Liver (tissue), 9 donors: Measurements from ENCODE around the gene PIGP. TPM values are rescaled to one million over a fixed set of nuclear protein-coding genes. Genes with fewer than 3 reads are reported as not detected.

Source experiments
- DNase-seq: peaks from one replicate; pipeline ENCODE4 v3.0.0-alpha.2; 2017; ENCODE audit warnings: low spot score
- H3K27ac ChIP-seq, 2 donors: one replicate each; pipeline ENCODE4 v1.7.0; 2013; ENCODE audit warnings: inconsistent platforms in 2 of 2, low read length in 2 of 2, control low read depth in 1 of 2, low read depth in 1 of 2, mild to moderate bottlenecking in 1 of 2
- H3K27me3 ChIP-seq, 4 donors: one replicate each; pipeline versions ENCODE4 v1.6.1 to v1.7.0; 2013; ENCODE audit warnings: low read length in 3 of 4, inconsistent platforms in 1 of 4, mild to moderate bottlenecking in 1 of 4, moderate library complexity in 1 of 4; ENCODE audit not compliant: control insufficient read depth in 4 of 4, insufficient read depth in 4 of 4
- H3K36me3 ChIP-seq, 4 donors: one replicate each; pipeline versions ENCODE4 v1.6.1 to v1.7.0; 2013; ENCODE audit warnings: low read length in 3 of 4, mild to moderate bottlenecking in 3 of 4, low read depth in 1 of 4, moderate library complexity in 1 of 4; ENCODE audit not compliant: control insufficient read depth in 4 of 4, insufficient read depth in 3 of 4
- H3K4me1 ChIP-seq, 4 donors: one replicate each; pipeline versions ENCODE4 v1.6.1 to v1.7.0; 2013; ENCODE audit warnings: low read length in 3 of 4, mild to moderate bottlenecking in 3 of 4, moderate library complexity in 1 of 4; ENCODE audit not compliant: control insufficient read depth in 4 of 4, insufficient read depth in 4 of 4
- H3K4me3 ChIP-seq, 3 donors: one replicate each; pipeline versions ENCODE4 v1.6.1 to v1.7.0; 2013; ENCODE audit warnings: low read length in 3 of 3, control low read depth in 1 of 3, low read depth in 1 of 3, mild to moderate bottlenecking in 1 of 3
- H3K9ac ChIP-seq, 2 donors: one replicate each; pipeline ENCODE4 v1.7.0; 2013; ENCODE audit warnings: low read length in 2 of 2, mild to moderate bottlenecking in 2 of 2, moderate library complexity in 2 of 2, control low read depth in 1 of 2, low read depth in 1 of 2
- H3K9me3 ChIP-seq, 4 donors: one replicate each; pipeline versions ENCODE4 v1.6.1 to v1.7.0; 2013; ENCODE audit warnings: low read length in 3 of 4; ENCODE audit not compliant: control insufficient read depth in 4 of 4
- EGR1 ChIP-seq, 2 donors: IDR thresholded peaks; 2 replicates each; pipeline ENCODE4 v1.6.1; 2016 to 2018; ENCODE audit warnings: antibody characterized with exemption in 2 of 2, low read depth in 2 of 2
- FOXA1 ChIP-seq: IDR thresholded peaks from 2 replicates; pipeline ENCODE4 v1.6.1; 2016; ENCODE audit warnings: antibody characterized with exemption
- FOXA2 ChIP-seq: IDR thresholded peaks from 2 replicates; pipeline ENCODE4 v1.6.1; 2016; ENCODE audit warnings: antibody characterized with exemption
- GABPA ChIP-seq, 2 donors: IDR thresholded peaks in 1 of 2; conservative IDR thresholded peaks in 1 of 2; 2 replicates each; pipeline ENCODE4 v1.6.1; 2016; ENCODE audit warnings: antibody characterized with exemption in 2 of 2, mild to moderate bottlenecking in 1 of 2, moderate library complexity in 1 of 2
- HNF4A ChIP-seq, 2 donors: conservative IDR thresholded peaks; 2 replicates each; pipeline ENCODE4 v1.6.1; 2016; ENCODE audit warnings: antibody characterized with exemption in 2 of 2, mild to moderate bottlenecking in 2 of 2
- HNF4G ChIP-seq: IDR thresholded peaks from 2 replicates; pipeline ENCODE4 v1.6.1; 2016; ENCODE audit warnings: antibody characterized with exemption
- JUND ChIP-seq, 2 donors: IDR thresholded peaks; 2 replicates each; pipeline ENCODE4 v1.6.1; 2016; ENCODE audit warnings: antibody characterized with exemption in 2 of 2
- NR2F2 ChIP-seq: IDR thresholded peaks from 2 replicates; pipeline ENCODE4 v1.6.1; 2016; ENCODE audit warnings: antibody characterized with exemption
- RAD21 ChIP-seq, 2 donors: IDR thresholded peaks; 2 replicates each; pipeline ENCODE4 v1.6.1; 2016; ENCODE audit warnings: antibody characterized with exemption in 2 of 2, mild to moderate bottlenecking in 2 of 2
- RXRA ChIP-seq, 2 donors: IDR thresholded peaks; 2 replicates each; pipeline ENCODE4 v1.6.1; 2017 to 2018; ENCODE audit warnings: antibody characterized with exemption in 2 of 2, mild to moderate bottlenecking in 1 of 2
- SP1 ChIP-seq: IDR thresholded peaks from 2 replicates; pipeline ENCODE4 v1.6.1; 2018; ENCODE audit warnings: antibody characterized with exemption, mild to moderate bottlenecking
- TAF1 ChIP-seq: conservative IDR thresholded peaks from 2 replicates; pipeline ENCODE4 v1.6.1; 2016; ENCODE audit warnings: antibody characterized with exemption, mild to moderate bottlenecking
- YY1 ChIP-seq: IDR thresholded peaks from 2 replicates; pipeline ENCODE4 v1.6.1; 2016; ENCODE audit warnings: antibody characterized with exemption, mild to moderate bottlenecking
- WGBS: extraction: QIAGEN DNeasy Blood & Tissue Kit; methylation state at CpG from one replicate; pipeline ENCODE4 v1.1.7; 2013; 5-methylcytosine and 5-hydroxymethylcytosine counted together
- polyA plus RNA-seq, 2 donors: library from polyadenylated mRNA; stranded (reverse) in 1 of 2; unstranded in 1 of 2; fragments of 200-250 nt in 1 of 2; fragments of >200 nt in 1 of 2; fragmentation: Nextera tagmentation in 1 of 2; extraction: Ambion mirVana in 1 of 2; gene quantifications; one replicate each; pipeline versions ENCODE4 v1.2.1 to v1.2.3, GENCODE V29; 2013 to 2015
- total RNA-seq, 2 donors: library from RNA; depleted of rRNA; stranded (reverse); fragments of >200 nt; gene quantifications; one replicate each; pipeline ENCODE4 v1.2.3, GENCODE V29; 2014
- TF ChIP-seq, protein P1 (sequence below): IDR thresholded peaks from 2 replicates; pipeline ENCODE4 v1.6.1; 2016; ENCODE audit warnings: antibody characterized with exemption
- TF ChIP-seq, protein P2 (sequence below): fragments of 150-350 bp; IDR thresholded peaks from 2 replicates; pipeline ENCODE4 v1.5.1; 2017; ENCODE audit warnings: improper control_type of control experiment, low read depth, low read length; ENCODE audit not compliant: missing input control
- TF ChIP-seq, protein P3 (sequence below): IDR thresholded peaks from 2 replicates; pipeline ENCODE4 v1.6.1; 2016; ENCODE audit warnings: antibody characterized with exemption
- TF ChIP-seq, protein P4 (sequence below): IDR thresholded peaks from 2 replicates; pipeline ENCODE4 v1.6.1; 2016; ENCODE audit warnings: antibody characterized with exemption, mild to moderate bottlenecking
- TF ChIP-seq, protein P5 (sequence below): IDR thresholded peaks from 2 replicates; pipeline ENCODE4 v1.6.1; 2016; ENCODE audit warnings: antibody characterized with exemption
- donor health status: healthy.
- donor health status: healthy.
- donor health status: healthy.
- donor health status: healthy.
- donor health status: healthy.

PIGP gene
- total and polyA plus RNA-seq, 4 donors = 3.8 to 26.2 (median 11.7) TPM

DNA sequence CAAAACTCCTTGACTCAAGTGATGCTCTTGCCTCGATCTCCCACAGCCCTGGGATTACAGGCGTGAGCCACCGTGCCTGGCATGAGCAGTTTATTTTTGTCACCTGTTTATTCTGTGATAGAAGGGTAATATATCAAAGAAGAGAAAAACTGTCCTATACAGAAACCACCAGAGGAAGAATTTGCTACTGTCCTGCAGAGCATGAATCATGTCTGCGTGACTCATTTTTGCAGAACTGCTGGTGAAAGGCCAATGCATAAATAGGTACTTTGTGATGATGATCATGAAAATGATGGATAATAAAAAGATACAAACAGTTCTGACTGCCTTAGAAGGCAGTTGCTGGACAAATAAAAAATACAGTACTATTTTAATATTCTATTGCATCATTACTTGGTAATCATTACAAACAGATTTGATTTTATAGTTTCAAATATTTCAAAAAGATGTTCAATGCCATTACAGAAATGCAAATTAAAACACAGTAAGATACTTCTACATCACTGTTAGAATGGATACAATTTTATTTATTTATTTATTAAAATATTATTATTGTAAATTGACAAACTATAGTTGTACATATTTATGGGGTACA lies 39.9 kb downstream of the PIGP start:
- Histone ChIP-seq H3K9me3 (no peaks in the 10 kb centered on the region), H3K27ac (no peak overlapping the region), H3K4me3 (no peak overlapping the region), H3K27me3 (no peaks in the 10 kb centered on the region), H3K4me1 (no peaks in the 10 kb centered on the region), H3K36me3 (no peaks in the 10 kb centered on the region), H3K9ac (no peak overlapping the region)
- TF ChIP-seq RXRA (IDR thresholded peaks at IDR 0.05) (no peak), YY1 (no peak), RAD21 (IDR thresholded peaks at IDR 0.05) (no peak), NR2F2 (no peak)
- TF ChIP-seq, protein P1, sequence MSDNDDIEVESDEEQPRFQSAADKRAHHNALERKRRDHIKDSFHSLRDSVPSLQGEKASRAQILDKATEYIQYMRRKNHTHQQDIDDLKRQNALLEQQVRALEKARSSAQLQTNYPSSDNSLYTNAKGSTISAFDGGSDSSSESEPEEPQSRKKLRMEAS = no peak
- 89% methylated on average over 4 of the region's 4 CpGs for WGBS
- DNase-seq = no peak

DNA sequence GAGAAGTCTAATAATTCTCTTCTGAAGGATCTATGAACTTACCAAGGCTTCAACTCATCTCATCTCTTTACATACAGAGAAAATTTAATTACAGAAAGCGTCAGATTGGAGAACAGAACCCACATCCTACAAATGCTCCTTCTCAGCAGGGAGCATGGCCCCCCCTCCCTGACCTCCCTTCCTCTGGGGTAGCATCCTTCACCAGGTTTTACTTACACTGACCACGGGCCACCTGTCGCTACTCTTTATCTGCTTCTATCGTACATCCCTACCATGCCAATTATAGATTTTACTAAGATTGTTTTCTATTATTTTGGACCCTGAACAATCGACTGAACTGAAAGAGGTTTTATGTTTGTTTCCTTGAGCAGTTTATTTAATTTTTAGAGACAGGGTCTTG lies 40.6 kb downstream of the PIGP start:
- Histone ChIP-seq H3K9ac (no peak overlapping the region), H3K9me3 (no peaks in the 10 kb centered on the region), H3K27ac (no peak overlapping the region), H3K4me3 (no peak overlapping the region), H3K36me3 (no peaks in the 10 kb centered on the region), H3K4me1 (no peaks in the 10 kb centered on the region), H3K27me3 (no peaks in the 10 kb centered on the region)
- 85% methylated on average over 5 of the region's 5 CpGs for WGBS
- TF ChIP-seq EGR1 (IDR thresholded peaks at IDR 0.05; ENCODE audit: low read depth in 2 of 2) = no peak
- TF ChIP-seq HNF4G = no peak
- TF ChIP-seq JUND (IDR thresholded peaks at IDR 0.05) = no peak
- TF ChIP-seq, protein P1 = no peak
- TF ChIP-seq, protein P2, sequence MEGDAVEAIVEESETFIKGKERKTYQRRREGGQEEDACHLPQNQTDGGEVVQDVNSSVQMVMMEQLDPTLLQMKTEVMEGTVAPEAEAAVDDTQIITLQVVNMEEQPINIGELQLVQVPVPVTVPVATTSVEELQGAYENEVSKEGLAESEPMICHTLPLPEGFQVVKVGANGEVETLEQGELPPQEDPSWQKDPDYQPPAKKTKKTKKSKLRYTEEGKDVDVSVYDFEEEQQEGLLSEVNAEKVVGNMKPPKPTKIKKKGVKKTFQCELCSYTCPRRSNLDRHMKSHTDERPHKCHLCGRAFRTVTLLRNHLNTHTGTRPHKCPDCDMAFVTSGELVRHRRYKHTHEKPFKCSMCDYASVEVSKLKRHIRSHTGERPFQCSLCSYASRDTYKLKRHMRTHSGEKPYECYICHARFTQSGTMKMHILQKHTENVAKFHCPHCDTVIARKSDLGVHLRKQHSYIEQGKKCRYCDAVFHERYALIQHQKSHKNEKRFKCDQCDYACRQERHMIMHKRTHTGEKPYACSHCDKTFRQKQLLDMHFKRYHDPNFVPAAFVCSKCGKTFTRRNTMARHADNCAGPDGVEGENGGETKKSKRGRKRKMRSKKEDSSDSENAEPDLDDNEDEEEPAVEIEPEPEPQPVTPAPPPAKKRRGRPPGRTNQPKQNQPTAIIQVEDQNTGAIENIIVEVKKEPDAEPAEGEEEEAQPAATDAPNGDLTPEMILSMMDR = no peak
- TF ChIP-seq RXRA (IDR thresholded peaks at IDR 0.05) = no peak
- TF ChIP-seq HNF4A (conservative IDR thresholded peaks at IDR 0.05) = no peak
- no peak for TF ChIP-seq RAD21 (IDR thresholded peaks at IDR 0.05)
- TF ChIP-seq, protein P3, sequence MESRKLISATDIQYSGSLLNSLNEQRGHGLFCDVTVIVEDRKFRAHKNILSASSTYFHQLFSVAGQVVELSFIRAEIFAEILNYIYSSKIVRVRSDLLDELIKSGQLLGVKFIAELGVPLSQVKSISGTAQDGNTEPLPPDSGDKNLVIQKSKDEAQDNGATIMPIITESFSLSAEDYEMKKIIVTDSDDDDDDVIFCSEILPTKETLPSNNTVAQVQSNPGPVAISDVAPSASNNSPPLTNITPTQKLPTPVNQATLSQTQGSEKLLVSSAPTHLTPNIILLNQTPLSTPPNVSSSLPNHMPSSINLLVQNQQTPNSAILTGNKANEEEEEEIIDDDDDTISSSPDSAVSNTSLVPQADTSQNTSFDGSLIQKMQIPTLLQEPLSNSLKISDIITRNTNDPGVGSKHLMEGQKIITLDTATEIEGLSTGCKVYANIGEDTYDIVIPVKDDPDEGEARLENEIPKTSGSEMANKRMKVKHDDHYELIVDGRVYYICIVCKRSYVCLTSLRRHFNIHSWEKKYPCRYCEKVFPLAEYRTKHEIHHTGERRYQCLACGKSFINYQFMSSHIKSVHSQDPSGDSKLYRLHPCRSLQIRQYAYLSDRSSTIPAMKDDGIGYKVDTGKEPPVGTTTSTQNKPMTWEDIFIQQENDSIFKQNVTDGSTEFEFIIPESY = no peak
- TF ChIP-seq SP1 = no peak
- TF ChIP-seq FOXA1 = no peak
- TF ChIP-seq NR2F2 = no peak
- TF ChIP-seq GABPA (IDR thresholded peaks at IDR 0.05 in 1 of 2, conservative IDR thresholded peaks at IDR 0.05 in 1 of 2) = no peak
- TF ChIP-seq YY1 = no peak
- no peak for TF ChIP-seq TAF1
- TF ChIP-seq, protein P4, sequence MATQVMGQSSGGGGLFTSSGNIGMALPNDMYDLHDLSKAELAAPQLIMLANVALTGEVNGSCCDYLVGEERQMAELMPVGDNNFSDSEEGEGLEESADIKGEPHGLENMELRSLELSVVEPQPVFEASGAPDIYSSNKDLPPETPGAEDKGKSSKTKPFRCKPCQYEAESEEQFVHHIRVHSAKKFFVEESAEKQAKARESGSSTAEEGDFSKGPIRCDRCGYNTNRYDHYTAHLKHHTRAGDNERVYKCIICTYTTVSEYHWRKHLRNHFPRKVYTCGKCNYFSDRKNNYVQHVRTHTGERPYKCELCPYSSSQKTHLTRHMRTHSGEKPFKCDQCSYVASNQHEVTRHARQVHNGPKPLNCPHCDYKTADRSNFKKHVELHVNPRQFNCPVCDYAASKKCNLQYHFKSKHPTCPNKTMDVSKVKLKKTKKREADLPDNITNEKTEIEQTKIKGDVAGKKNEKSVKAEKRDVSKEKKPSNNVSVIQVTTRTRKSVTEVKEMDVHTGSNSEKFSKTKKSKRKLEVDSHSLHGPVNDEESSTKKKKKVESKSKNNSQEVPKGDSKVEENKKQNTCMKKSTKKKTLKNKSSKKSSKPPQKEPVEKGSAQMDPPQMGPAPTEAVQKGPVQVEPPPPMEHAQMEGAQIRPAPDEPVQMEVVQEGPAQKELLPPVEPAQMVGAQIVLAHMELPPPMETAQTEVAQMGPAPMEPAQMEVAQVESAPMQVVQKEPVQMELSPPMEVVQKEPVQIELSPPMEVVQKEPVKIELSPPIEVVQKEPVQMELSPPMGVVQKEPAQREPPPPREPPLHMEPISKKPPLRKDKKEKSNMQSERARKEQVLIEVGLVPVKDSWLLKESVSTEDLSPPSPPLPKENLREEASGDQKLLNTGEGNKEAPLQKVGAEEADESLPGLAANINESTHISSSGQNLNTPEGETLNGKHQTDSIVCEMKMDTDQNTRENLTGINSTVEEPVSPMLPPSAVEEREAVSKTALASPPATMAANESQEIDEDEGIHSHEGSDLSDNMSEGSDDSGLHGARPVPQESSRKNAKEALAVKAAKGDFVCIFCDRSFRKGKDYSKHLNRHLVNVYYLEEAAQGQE = no peak
- no peak for TF ChIP-seq FOXA2
- TF ChIP-seq, protein P5, sequence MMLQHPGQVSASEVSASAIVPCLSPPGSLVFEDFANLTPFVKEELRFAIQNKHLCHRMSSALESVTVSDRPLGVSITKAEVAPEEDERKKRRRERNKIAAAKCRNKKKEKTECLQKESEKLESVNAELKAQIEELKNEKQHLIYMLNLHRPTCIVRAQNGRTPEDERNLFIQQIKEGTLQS = no peak
- DNase-seq = no peak
